Measurements from ENCODE around the gene RGSL1. TPM values are rescaled to one million over a fixed set of nuclear protein-coding genes. Genes with fewer than 3 reads are reported as not detected.
A peak's percentile ranks its signal among the peaks of the same experiment; 100 is the strongest.
"Not testable (repeated sequence)": the region's sequence is repeated elsewhere in the genome, so short reads cannot be mapped to it uniquely, and the experiment has no call there.

RGSL1 gene
- total RNA-seq, 2 donors from 2014 or later, result not detected

- Mint-ChIP-seq H3K4me3 (no peak overlapping the region), H3K4me1 (no peaks in the 10 kb centered on the region), H3K36me3 (ENCODE audit: low read depth) (no peaks in the 10 kb centered on the region), H3K9me3 (peaks cover 7% of the 10 kb centered on the region), H3K27me3 (peaks cover 20% of the 10 kb centered on the region), H3K27ac (no peak overlapping the region)
- ATAC-seq (replicated peaks), result no peak
Measured at GRCh38 chr1:182476625-182477024, 26.7 kb downstream of the RGSL1 start.

GRCh38 chr1:182478238-182478637 lies 28.3 kb downstream of the RGSL1 start:
- Mint-ChIP-seq H3K27ac (no peak overlapping the region), H3K9me3 (peaks cover 7% of the 10 kb centered on the region), H3K4me1 (no peaks in the 10 kb centered on the region), H3K27me3 (peaks cover 19% of the 10 kb centered on the region), H3K4me3 (no peak overlapping the region), H3K36me3 (ENCODE audit: low read depth) (no peaks in the 10 kb centered on the region)
- no peak for ATAC-seq (replicated peaks)

GRCh38 chr1:182484067-182484466 lies 34.1 kb downstream of the RGSL1 start:
- peaks cover 4% of the 10 kb centered on the region for H3K27me3 Mint-ChIP-seq
- no peak overlapping the region for H3K27ac Mint-ChIP-seq
- H3K9me3 Mint-ChIP-seq, result no peaks in the 10 kb centered on the region
- H3K36me3 Mint-ChIP-seq (ENCODE audit: low read depth), result no peaks in the 10 kb centered on the region
- no peaks in the 10 kb centered on the region for H3K4me1 Mint-ChIP-seq
- H3K4me3 Mint-ChIP-seq, result no peak overlapping the region
- ATAC-seq (replicated peaks), result no peak

- Mint-ChIP-seq H3K4me3 (no peak overlapping the region), H3K27ac (no peak overlapping the region), H3K36me3 (ENCODE audit: low read depth) (no peaks in the 10 kb centered on the region), H3K27me3 (peaks cover 7% of the 10 kb centered on the region), H3K4me1 (no peaks in the 10 kb centered on the region), H3K9me3 (no peaks in the 10 kb centered on the region)
- peak; percentile 38 for ATAC-seq (replicated peaks)
Measured at GRCh38 chr1:182484531-182485257, 34.7 kb downstream of the RGSL1 start.

- H3K4me3 Mint-ChIP-seq, result no peak overlapping the region
- H3K4me1 Mint-ChIP-seq, result no peaks in the 10 kb centered on the region
- H3K27me3 Mint-ChIP-seq, result peaks cover 7% of the 10 kb centered on the region
- ATAC-seq (replicated peaks), result no peak
- H3K27ac Mint-ChIP-seq, result no peak overlapping the region
- no peaks in the 10 kb centered on the region for H3K9me3 Mint-ChIP-seq
- no peaks in the 10 kb centered on the region for H3K36me3 Mint-ChIP-seq (ENCODE audit: low read depth)
Measured at GRCh38 chr1:182485861-182486260, 35.9 kb downstream of the RGSL1 start.

GRCh38 chr1:182488803-182489202 lies 38.9 kb downstream of the RGSL1 start:
- H3K27me3 Mint-ChIP-seq, result peaks cover 7% of the 10 kb centered on the region
- no peak for ATAC-seq (replicated peaks)
- no peaks in the 10 kb centered on the region for H3K4me1 Mint-ChIP-seq
- no peak overlapping the region for H3K4me3 Mint-ChIP-seq
- no peaks in the 10 kb centered on the region for H3K36me3 Mint-ChIP-seq (ENCODE audit: low read depth)
- no peaks in the 10 kb centered on the region for H3K9me3 Mint-ChIP-seq
- no peak overlapping the region for H3K27ac Mint-ChIP-seq

GRCh38 chr1:182493063-182493462 lies 43.1 kb downstream of the RGSL1 start:
- H3K4me3 Mint-ChIP-seq, result no peak overlapping the region
- H3K9me3 Mint-ChIP-seq, result no peaks in the 10 kb centered on the region
- peaks cover 5% of the 10 kb centered on the region for H3K27me3 Mint-ChIP-seq
- H3K4me1 Mint-ChIP-seq, result no peaks in the 10 kb centered on the region
- H3K36me3 Mint-ChIP-seq (ENCODE audit: low read depth), result no peaks in the 10 kb centered on the region
- no peak for ATAC-seq (replicated peaks)
- H3K27ac Mint-ChIP-seq, result no peak overlapping the region

- Mint-ChIP-seq H3K27me3 (no peaks in the 10 kb centered on the region), H3K9me3 (no peaks in the 10 kb centered on the region), H3K36me3 (ENCODE audit: low read depth) (no peaks in the 10 kb centered on the region), H3K4me3 (no peak overlapping the region), H3K27ac (no peak overlapping the region), H3K4me1 (no peaks in the 10 kb centered on the region)
- ATAC-seq (replicated peaks), result no peak
Measured at GRCh38 chr1:182495002-182495401, 45.1 kb downstream of the RGSL1 start.

GRCh38 chr1:182495693-182496092 lies 45.7 kb downstream of the RGSL1 start:
- ATAC-seq (replicated peaks), result no peak
- Mint-ChIP-seq H3K27me3 (no peaks in the 10 kb centered on the region), H3K9me3 (no peaks in the 10 kb centered on the region), H3K27ac (no peak overlapping the region), H3K36me3 (ENCODE audit: low read depth) (no peaks in the 10 kb centered on the region), H3K4me1 (no peaks in the 10 kb centered on the region), H3K4me3 (no peak overlapping the region)

- Mint-ChIP-seq H3K27me3 (peaks cover 11% of the 10 kb centered on the region), H3K9me3 (no peaks in the 10 kb centered on the region), H3K4me3 (no peak overlapping the region), H3K27ac (no peak overlapping the region), H3K36me3 (ENCODE audit: low read depth) (no peaks in the 10 kb centered on the region), H3K4me1 (no peaks in the 10 kb centered on the region)
- ATAC-seq (replicated peaks), result no peak
Measured at GRCh38 chr1:182507685-182508084, 57.7 kb downstream of the RGSL1 start.

- no peak overlapping the region for H3K27ac Mint-ChIP-seq
- no peak overlapping the region for H3K4me3 Mint-ChIP-seq
- peaks cover 7% of the 10 kb centered on the region for H3K9me3 Mint-ChIP-seq
- no peaks in the 10 kb centered on the region for H3K4me1 Mint-ChIP-seq
- H3K27me3 Mint-ChIP-seq, result peaks cover 13% of the 10 kb centered on the region
- ATAC-seq (replicated peaks), result no peak
- H3K36me3 Mint-ChIP-seq (ENCODE audit: low read depth), result no peaks in the 10 kb centered on the region
Measured at GRCh38 chr1:182515556-182515955, 65.6 kb downstream of the RGSL1 start.

GRCh38 chr1:182520736-182521135 lies 70.8 kb downstream of the RGSL1 start:
- no peak for ATAC-seq (replicated peaks)
- H3K4me1 Mint-ChIP-seq, result no peaks in the 10 kb centered on the region
- peaks cover 26% of the 10 kb centered on the region for H3K27me3 Mint-ChIP-seq
- peaks cover 15% of the 10 kb centered on the region for H3K9me3 Mint-ChIP-seq
- H3K36me3 Mint-ChIP-seq (ENCODE audit: low read depth), result no peaks in the 10 kb centered on the region
- no peak overlapping the region for H3K4me3 Mint-ChIP-seq
- no peak overlapping the region for H3K27ac Mint-ChIP-seq

- ATAC-seq (replicated peaks), result no peak
- no peaks in the 10 kb centered on the region for H3K4me1 Mint-ChIP-seq
- peaks cover 22% of the 10 kb centered on the region for H3K27me3 Mint-ChIP-seq
- H3K4me3 Mint-ChIP-seq, result no peak overlapping the region
- peaks cover 11% of the 10 kb centered on the region for H3K9me3 Mint-ChIP-seq
- no peaks in the 10 kb centered on the region for H3K36me3 Mint-ChIP-seq (ENCODE audit: low read depth)
- H3K27ac Mint-ChIP-seq, result no peak overlapping the region
Measured at GRCh38 chr1:182525342-182525741, 75.4 kb downstream of the RGSL1 start.

- peaks cover 8% of the 10 kb centered on the region for H3K9me3 Mint-ChIP-seq
- H3K27ac Mint-ChIP-seq, result no peak overlapping the region
- ATAC-seq (replicated peaks), result no peak
- no peaks in the 10 kb centered on the region for H3K4me1 Mint-ChIP-seq
- no peak overlapping the region for H3K4me3 Mint-ChIP-seq
- H3K27me3 Mint-ChIP-seq, result peaks cover 14% of the 10 kb centered on the region
- no peaks in the 10 kb centered on the region for H3K36me3 Mint-ChIP-seq (ENCODE audit: low read depth)
Measured at GRCh38 chr1:182527680-182528079, 77.7 kb downstream of the RGSL1 start.

GRCh38 chr1:182528206-182528605 lies 78.3 kb downstream of the RGSL1 start:
- not testable (repeated sequence) for H3K4me3 Mint-ChIP-seq; H3K4me1 Mint-ChIP-seq; ATAC-seq (replicated peaks); H3K36me3 Mint-ChIP-seq (ENCODE audit: low read depth); H3K9me3 Mint-ChIP-seq; H3K27ac Mint-ChIP-seq
- H3K27me3 Mint-ChIP-seq, result peaks cover 12% of the 10 kb centered on the region

GRCh38 chr1:182533896-182534295 lies 84.0 kb downstream of the RGSL1 start:
- no peak for ATAC-seq (replicated peaks)
- H3K9me3 Mint-ChIP-seq, result no peaks in the 10 kb centered on the region
- no peaks in the 10 kb centered on the region for H3K4me1 Mint-ChIP-seq
- H3K4me3 Mint-ChIP-seq, result no peak overlapping the region
- H3K36me3 Mint-ChIP-seq (ENCODE audit: low read depth), result no peaks in the 10 kb centered on the region
- H3K27me3 Mint-ChIP-seq, result peaks cover 10% of the 10 kb centered on the region
- no peak overlapping the region for H3K27ac Mint-ChIP-seq

Measured in activated T-helper 17 cell treated with anti-CD3 and anti-CD28 coated beads, Interleukin-2, amount 50 U/mL, for 72 hours (primary cell).